Measurements from ENCODE around the gene FHL3.

DNA sequence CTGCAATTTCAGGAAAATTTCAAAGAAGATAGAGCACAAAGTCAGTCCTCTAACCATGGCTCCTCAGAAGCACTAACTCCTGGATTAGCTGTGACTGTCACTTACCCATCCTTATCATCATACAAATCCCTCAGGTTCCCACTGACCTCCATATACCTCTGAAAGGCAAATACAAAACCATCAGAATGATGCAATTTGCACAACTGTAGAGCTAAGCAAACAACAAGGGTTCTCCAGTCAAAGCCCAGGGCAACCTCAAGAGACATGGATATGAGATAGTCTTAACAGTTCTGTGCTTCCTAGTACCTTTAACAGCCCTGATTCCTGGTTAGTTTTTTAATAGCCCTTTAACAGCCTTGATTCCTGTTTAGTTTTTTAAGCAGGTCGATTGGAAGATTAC lies 17.6 kb downstream of the FHL3 start:
- no peak for TF ChIP-seq POLR2A (IDR thresholded peaks at IDR 0.05)
- TF ChIP-seq, protein P1, sequence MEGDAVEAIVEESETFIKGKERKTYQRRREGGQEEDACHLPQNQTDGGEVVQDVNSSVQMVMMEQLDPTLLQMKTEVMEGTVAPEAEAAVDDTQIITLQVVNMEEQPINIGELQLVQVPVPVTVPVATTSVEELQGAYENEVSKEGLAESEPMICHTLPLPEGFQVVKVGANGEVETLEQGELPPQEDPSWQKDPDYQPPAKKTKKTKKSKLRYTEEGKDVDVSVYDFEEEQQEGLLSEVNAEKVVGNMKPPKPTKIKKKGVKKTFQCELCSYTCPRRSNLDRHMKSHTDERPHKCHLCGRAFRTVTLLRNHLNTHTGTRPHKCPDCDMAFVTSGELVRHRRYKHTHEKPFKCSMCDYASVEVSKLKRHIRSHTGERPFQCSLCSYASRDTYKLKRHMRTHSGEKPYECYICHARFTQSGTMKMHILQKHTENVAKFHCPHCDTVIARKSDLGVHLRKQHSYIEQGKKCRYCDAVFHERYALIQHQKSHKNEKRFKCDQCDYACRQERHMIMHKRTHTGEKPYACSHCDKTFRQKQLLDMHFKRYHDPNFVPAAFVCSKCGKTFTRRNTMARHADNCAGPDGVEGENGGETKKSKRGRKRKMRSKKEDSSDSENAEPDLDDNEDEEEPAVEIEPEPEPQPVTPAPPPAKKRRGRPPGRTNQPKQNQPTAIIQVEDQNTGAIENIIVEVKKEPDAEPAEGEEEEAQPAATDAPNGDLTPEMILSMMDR (IDR thresholded peaks at IDR 0.05) = no peak
